HG03108 (cell line): ENCODE measurements around the gene DPAGT1.
"Not testable (repeated sequence)": the region's sequence is repeated elsewhere in the genome, so short reads cannot be mapped to it uniquely, and the experiment has no call there.

Source experiments
- ATAC-seq: cut with Tn5 transposase; IDR thresholded peaks from one replicate; pipeline ENCODE4 v1.9.1; 2021; ENCODE audit warnings: moderate library complexity; ENCODE audit not compliant: unreplicated experiment

DPAGT1 gene

GRCh38 chr11:119116235-119116594 is 14.6 kb upstream of the DPAGT1 start:
- ATAC-seq = no peak

DNA sequence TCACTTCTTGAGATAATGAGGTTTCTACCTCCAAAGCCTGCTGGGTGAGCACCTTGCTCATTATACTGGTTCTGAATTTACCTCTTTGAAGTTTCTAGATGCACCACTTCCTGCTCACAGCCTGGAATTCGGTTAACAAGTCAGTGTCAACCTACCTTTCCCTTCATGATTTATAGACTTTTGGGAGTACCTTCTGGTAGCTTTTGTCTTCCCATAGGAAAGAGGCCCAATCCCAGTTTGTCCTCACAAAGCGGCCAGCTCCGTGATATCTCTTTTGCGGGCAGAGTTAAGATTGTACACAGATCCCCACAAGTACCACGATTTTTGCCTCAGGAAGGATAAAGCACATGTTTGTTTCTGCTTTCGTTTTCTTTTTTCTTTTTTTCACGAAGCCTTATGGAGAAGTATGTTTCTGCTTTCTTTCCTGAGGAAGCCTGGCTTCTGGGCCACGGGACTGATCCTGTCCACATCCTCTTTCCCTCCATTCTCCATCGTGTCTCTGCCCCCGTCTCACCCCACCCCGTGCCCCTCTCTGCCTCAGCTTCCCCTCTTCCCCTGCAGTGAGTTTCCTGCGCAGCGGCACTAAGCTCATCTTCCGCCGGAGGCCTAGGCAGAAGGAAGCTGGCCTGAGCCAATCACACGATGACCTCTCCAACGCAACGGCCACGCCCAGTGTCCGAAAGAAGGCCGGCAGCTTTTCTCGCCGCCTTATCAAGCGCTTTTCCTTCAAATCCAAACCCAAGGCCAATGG is 14.0 kb upstream of the DPAGT1 start:
- no peak for ATAC-seq

DNA sequence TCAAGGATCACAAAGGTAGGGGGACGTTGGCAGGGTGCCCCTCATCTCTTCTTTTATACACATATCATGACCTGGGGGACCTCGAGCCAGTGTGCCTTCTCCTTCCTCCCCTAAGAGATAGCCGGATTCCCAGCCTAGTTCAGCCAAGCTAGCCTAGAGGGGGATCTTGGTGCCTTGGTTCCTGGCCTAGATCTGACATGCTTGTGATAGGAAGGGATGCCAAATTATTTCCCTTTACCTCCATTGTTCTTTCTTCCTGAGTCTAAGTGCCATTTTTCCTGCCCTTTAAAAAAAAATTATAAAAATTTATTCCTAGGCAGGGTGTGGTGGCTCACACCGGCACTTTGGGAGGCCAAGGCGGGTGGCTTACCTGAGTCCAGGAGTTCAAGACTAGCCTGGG is 12.7 kb upstream of the DPAGT1 start:
- no peak for ATAC-seq

DNA sequence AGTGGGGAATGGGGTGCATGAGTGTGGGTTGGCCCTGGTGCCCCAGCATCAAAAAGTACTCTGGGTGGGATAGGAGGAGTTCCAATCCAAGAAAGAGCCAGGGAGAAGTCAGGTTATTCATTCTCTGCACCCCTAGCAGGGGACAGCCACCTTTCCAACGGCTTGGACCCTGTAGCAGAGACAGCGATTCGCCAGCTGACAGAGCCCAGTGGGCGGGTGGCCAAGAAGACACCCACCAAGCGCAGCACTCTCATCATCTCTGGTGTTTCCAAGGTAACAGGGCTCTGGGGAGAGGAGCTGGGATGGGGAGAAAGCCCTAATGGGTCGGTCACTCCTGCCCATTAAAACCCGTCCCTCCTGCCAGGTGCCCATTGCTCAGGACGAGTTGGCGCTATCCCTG is 12.1 kb upstream of the DPAGT1 start:
- ATAC-seq = no peak

DNA sequence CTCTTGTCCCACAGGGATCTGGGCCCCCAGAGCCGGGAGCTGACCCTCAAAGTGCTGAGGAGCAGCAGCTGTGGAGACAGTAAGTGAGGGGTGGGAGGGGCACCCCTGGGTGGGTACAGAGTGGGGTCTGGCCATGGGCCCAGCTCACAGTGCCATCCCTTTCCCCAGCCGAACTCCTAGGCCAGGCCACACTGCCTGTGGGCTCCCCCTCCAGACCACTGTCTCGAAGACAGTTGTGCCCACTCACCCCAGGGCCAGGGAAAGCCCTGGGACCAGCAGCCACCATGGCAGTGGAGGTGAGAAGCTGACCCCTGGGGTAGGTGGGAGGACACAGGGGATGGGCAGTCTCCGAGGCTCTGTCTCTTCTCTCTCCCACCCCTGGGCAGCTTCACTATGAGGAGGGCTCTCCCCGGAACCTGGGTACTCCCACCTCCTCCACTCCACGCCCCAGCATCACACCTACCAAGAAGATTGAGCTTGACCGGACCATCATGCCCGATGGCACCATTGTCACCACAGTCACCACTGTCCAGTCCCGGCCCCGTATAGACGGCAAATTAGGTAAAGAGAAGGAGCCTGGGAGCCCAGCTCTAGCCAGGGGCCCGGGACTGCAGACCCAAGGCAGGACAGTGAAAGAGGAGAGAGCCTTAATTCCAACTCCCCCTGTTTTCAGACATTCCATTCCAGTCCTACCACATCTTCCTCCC is 10.8 kb upstream of the DPAGT1 start:
- no peak for ATAC-seq

DNA sequence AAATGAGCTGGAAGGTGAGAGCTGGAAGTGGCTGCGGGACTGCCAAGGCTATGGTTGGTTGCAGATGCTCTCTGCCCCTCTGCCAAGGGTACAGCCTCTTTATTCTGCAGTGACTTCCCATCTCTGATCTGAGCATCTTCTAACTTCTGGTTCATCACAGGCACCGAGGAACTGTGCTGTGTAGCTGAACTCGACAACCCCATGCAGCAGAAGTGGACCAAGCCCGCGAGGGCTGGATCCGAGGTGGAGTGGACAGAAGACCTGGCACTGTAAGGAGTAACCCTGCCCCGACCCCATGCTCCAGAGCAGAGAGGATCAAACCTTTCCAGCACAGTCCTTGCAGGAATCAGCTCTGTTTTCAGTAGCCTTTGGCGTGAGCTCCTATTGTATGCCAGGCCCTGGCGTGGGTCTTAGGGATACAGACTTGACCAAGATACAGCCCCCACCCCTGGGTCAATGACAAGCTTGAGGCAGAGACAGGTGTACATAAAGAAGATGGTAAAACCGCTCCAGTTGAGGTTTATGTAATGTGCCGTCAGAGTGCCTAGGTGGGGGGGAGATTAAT is 9.8 kb upstream of the DPAGT1 start:
- no peak for ATAC-seq

DNA sequence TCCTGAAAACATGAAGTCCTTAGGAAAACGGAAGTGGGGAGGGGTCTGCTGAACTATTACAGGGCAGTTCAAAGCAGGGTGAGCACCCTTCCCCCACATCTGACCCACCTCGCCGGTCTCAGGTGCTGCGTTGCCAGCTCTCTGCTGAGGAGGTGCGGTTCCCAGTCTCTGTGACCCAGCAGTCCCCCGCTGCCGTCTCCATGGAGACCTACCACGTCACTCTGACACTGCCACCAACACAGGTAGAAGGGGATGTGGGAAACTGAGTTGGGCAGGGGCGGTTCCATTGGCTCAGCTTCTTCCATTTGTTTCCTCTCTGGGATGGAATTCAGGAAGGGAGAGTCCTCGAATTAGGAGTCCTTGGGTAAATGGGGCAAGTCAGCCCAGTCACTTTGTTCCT is 8.8 kb upstream of the DPAGT1 start:
- ATAC-seq = no peak

DNA sequence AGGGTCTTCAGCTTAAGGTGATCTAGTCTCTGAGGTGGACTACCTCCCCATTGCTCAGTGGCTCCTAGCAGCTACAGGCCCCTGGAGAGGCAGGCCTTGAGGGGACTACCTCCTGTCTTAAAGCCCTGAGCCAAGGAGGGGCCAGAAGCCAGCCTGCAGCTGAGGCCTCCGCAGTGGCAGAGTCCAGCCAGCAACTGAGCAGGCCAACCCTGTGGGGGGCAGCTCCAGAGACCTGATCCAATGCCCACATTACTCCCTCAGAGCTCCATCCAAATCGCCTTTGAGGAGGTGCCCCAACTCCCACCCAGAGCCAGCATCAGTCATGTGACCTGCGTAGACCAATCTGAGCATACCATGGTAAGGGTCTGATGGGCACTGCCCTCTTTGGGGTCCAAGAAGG is 8.2 kb upstream of the DPAGT1 start:
- ATAC-seq = no peak

GRCh38 chr11:119108857-119109221 is 7.2 kb upstream of the DPAGT1 start:
- ATAC-seq = no peak

GRCh38 chr11:119108146-119108856 is 6.6 kb upstream of the DPAGT1 start:
- ATAC-seq = no peak

DNA sequence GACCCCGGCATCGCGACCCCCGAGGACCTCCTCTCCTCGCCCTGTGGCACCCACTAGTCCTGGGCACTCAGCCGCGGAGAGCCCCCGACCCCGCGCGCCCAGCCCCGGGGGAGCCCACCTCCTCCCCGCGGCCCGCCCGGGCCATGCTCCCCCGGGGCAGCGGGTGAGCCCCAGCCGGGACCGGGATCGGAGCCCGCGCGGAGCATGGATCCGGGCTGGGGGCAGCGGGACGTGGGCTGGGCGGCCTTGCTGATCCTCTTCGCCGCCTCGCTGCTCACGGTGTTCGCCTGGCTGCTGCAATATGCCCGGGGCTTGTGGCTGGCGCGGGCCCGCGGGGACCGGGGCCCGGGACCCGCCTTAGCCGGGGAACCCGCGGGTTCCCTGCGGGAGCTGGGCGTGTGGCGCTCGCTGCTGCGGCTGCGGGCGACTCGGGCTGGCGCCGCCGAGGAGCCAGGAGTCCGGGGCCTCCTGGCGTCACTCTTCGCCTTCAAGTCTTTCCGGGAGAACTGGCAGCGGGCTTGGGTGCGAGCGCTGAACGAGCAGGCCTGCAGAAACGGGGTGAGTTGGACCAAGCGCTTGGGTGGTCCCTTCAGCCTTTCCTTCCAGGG is 6.0 kb upstream of the DPAGT1 start:
- ATAC-seq = peak; percentile 13

- peak; percentile 67 for ATAC-seq
Observed at GRCh38 chr11:119106564-119107537, 5.2 kb upstream of the DPAGT1 start, which contains the start of gene C2CD2L. Gene C2CD2L, plus strand, starts transcription at chr11:119107344. Its CDS starts 398 bp downstream, at chr11:119107742.

- ATAC-seq = no peak
Observed at GRCh38 chr11:119103793-119104192, 2.1 kb upstream of the DPAGT1 start.

DNA sequence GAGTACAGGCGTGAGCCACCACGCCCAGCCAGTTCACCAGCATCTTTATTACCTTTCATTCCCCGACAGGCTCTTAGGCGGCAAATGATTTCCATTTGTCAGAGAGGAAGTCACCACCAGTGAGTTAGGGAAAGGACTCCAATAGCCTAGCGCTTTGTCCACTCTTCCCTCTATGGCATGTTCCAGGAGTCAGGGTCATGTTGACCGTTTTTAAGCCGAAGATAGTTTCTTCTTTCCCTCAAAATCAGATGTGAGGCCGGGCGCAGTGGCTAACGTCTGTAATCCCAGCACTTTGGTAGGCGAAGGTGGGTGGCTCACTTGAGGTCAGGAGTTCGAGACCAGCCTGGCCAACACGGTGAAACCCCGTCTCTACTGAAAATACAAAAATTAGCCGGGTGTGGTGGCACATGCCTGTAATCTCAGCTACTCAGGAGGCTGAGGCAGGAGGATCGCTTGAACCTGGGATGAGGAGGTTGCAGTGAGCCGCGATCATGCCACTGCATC is 1.6 kb upstream of the DPAGT1 start:
- ATAC-seq = not testable (repeated sequence)

GRCh38 chr11:119100994-119101758 is 477 bp downstream of the DPAGT1 start:
- ATAC-seq = peak; percentile 12

DNA sequence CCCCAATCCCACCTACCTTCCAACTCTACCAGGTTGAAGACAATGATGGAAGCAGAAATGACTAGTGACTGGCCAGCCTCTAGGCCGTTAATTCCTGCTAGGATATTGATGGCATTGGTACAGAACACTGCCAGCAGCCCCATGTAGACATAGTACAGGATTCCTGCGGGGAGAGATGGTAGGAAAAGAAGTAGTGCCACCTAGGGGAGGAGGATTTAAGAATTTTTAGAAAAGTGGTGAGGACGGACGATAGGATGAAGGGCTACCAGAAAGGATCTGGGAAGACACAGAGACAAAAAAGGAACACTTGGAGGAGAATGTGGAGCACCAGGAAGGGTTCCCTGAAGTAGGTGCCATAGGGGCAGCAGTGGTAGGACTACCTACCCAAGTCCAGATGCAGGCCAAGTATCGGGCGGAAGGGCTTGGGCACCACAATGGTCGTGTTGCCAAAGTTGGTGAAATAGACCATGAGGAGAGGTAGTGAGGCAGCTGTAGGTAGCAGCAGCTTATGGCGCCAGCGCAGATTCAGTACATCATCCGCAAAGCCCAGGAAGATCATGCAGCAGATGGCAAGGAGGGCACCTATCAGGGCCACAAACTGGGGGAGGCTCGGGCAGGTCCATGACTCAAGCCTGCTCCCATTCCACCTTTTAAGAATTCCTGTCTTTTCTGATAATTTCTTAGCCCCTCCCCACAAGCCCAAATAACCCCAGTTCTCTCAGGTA is 1.2 kb downstream of the DPAGT1 start:
- ATAC-seq = no peak

DNA sequence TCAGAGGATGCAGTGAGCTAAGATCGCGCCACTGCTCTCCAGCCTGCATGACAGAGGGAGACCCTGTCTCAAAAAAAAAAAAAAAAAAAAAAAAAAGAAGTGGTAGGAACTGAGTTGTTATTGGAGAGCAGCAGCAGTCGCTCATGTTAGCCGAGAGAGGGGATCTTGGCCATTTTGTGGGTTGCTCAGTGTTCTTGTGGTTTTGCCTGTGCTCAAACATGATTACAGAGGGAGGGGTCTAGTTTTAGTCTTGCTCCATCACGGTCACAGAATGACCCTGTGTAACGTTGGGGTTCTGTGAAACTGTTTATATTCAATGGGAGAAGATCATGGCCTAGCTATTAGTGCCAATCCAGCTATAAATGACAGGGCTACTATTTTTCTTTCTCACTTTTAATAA is 1.9 kb downstream of the DPAGT1 start:
- no peak for ATAC-seq

DNA sequence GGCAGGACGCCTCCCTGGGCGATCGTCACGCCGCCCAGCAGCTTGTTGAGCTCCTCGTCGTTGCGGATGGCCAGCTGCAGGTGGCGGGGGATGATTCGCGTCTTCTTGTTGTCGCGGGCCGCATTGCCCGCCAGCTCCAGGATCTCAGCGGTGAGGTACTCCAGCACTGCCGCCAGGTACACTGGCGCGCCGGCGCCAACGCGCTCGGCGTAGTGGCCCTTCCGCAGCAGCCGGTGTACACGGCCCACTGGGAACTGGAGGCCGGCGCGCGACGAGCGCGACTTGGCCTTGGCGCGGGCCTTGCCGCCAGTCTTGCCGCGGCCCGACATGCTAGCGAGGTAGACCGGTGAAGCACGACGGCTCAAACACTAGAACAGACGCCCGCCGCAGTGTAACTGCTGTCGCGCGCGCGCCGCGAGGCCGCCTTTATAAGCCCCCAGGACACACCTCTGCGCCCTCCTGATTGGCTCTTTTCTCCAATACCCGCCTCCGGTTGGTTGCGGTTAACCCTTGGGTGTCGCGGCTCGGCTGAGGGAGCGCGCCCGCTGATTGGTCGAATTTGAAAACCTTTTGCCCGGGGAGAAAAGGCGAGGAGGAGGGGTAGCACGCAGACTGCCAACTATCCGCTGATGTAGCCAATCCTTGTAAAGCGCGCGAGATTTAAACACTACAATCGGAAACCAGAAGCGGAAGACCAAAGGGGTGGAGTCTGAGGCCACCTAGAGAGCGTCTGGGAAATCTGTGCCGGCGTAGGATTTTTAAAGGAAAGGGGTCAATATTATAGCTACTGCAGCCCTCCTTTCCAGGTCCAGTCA is 6.4 kb downstream of the DPAGT1 start:
- peak; percentile 76 for ATAC-seq
